ENCODE data around the gene DEPDC5.

Gene DEPDC5

DNA sequence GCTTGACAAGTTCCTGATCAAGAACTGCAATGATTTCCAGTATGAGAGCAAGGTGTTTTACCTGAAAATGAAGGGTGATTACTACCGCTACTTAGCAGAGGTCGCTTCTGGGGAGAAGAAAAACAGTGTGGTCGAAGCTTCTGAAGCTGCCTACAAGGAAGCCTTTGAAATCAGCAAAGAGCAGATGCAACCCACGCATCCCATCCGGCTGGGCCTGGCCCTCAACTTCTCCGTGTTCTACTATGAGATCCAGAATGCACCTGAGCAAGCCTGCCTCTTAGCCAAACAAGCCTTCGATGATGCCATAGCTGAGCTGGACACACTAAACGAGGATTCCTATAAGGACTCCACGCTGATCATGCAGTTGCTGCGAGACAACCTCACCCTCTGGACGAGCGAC, 202.5 kb downstream of the DEPDC5 start:
- no CpG with 5 or more reads among the region's 12 CpGs for WGBS (ENCODE audit: insufficient coverage, insufficient read length)
- no peak for DNase-seq (ENCODE audit: low read depth, low spot score)
- Histone ChIP-seq H3K27me3 (ENCODE audit: control insufficient read depth, insufficient read depth, low read length) (no peaks in the 10 kb centered on the region), H3K9me3 (ENCODE audit: control insufficient read depth, insufficient read depth, low read length) (no peaks in the 10 kb centered on the region), H3K27ac (ENCODE audit: low read length) (no peak overlapping the region), H3K36me3 (ENCODE audit: control insufficient read depth, insufficient read depth, low read length) (peaks cover 7% of the 10 kb centered on the region), H3K4me1 (ENCODE audit: control insufficient read depth, insufficient read depth, low read length) (peaks cover 2% of the 10 kb centered on the region; the same call in 1 of the 2 replicates), H3K4me3 (ENCODE audit: low read length) (no peak overlapping the region)
